Measurements from ENCODE around the gene WWOX.

Gene WWOX

GRCh38 chr16:78438219-78438618 lies 338.8 kb downstream of the WWOX start:
- no peak for DNase-seq (ENCODE audit: low spot score)

GRCh38 chr16:78438632-78439031 lies 339.2 kb downstream of the WWOX start:
- DNase-seq (ENCODE audit: low spot score), result no peak

GRCh38 chr16:78439646-78440045 lies 340.2 kb downstream of the WWOX start:
- DNase-seq (ENCODE audit: low spot score), result no peak

GRCh38 chr16:78441298-78441697 lies 341.8 kb downstream of the WWOX start:
- DNase-seq (ENCODE audit: low spot score), result no peak

GRCh38 chr16:78443542-78444364 lies 344.3 kb downstream of the WWOX start:
- no peak for DNase-seq (ENCODE audit: low spot score)

- no peak for DNase-seq (ENCODE audit: low spot score)
Observed at GRCh38 chr16:78445818-78446217, 346.4 kb downstream of the WWOX start.

- DNase-seq (ENCODE audit: low spot score), result no peak
Observed at GRCh38 chr16:78446486-78446885, 347.0 kb downstream of the WWOX start.

- DNase-seq (ENCODE audit: low spot score), result no peak
Observed at GRCh38 chr16:78446992-78447563, 347.6 kb downstream of the WWOX start.

- DNase-seq (ENCODE audit: low spot score), result no peak
Observed at GRCh38 chr16:78448658-78449271, 349.3 kb downstream of the WWOX start.

- DNase-seq (ENCODE audit: low spot score), result no peak
Observed at GRCh38 chr16:78450255-78450654, 350.8 kb downstream of the WWOX start.

- no peak for DNase-seq (ENCODE audit: low spot score)
Observed at GRCh38 chr16:78452025-78452555, 352.6 kb downstream of the WWOX start.

- no peak for DNase-seq (ENCODE audit: low spot score)
Observed at GRCh38 chr16:78455861-78456260, 356.4 kb downstream of the WWOX start.

- no peak for DNase-seq (ENCODE audit: low spot score)
Observed at GRCh38 chr16:78458588-78458987, 359.1 kb downstream of the WWOX start.

GRCh38 chr16:78460428-78460827 lies 361.0 kb downstream of the WWOX start:
- no peak for DNase-seq (ENCODE audit: low spot score)

GRCh38 chr16:78461087-78461486 lies 361.6 kb downstream of the WWOX start:
- no peak for DNase-seq (ENCODE audit: low spot score)

- no peak for DNase-seq (ENCODE audit: low spot score)
Observed at GRCh38 chr16:78461496-78462287, 362.2 kb downstream of the WWOX start.

- no peak for DNase-seq (ENCODE audit: low spot score)
Observed at GRCh38 chr16:78462288-78463208, 363.1 kb downstream of the WWOX start.

- no peak for DNase-seq (ENCODE audit: low spot score)
Observed at GRCh38 chr16:78463591-78463990, 364.1 kb downstream of the WWOX start.

- no peak for DNase-seq (ENCODE audit: low spot score)
Observed at GRCh38 chr16:78464833-78465232, 365.4 kb downstream of the WWOX start.

GRCh38 chr16:78465730-78466129 lies 366.3 kb downstream of the WWOX start:
- no peak for DNase-seq (ENCODE audit: low spot score)

GRCh38 chr16:78469787-78470186 lies 370.3 kb downstream of the WWOX start:
- no peak for DNase-seq (ENCODE audit: low spot score)
